Effector CD4-positive, alpha-beta T cell (primary cell): ENCODE measurements around the gene CD2AP.

Experiments used
- DNase-seq: peaks from one replicate; pipeline ENCODE4 v3.0.0-alpha.2; 2020

Gene CD2AP

GRCh38 chr6:47648031-47648430, 170.4 kb downstream of the CD2AP start:
- DNase-seq: no peak

GRCh38 chr6:47650553-47651432, 173.2 kb downstream of the CD2AP start:
- DNase-seq: no peak

- DNase-seq: no peak
Measured at GRCh38 chr6:47651505-47651944, 173.9 kb downstream of the CD2AP start.

- no peak for DNase-seq
Measured at GRCh38 chr6:47653706-47654105, 176.1 kb downstream of the CD2AP start.

- DNase-seq: no peak
Measured at GRCh38 chr6:47654255-47654654, 176.7 kb downstream of the CD2AP start.

- DNase-seq: no peak
Measured at GRCh38 chr6:47655719-47656595, 178.4 kb downstream of the CD2AP start.

- DNase-seq: no peak
Measured at GRCh38 chr6:47661960-47662359, 184.4 kb downstream of the CD2AP start.

GRCh38 chr6:47663462-47664216, 186.1 kb downstream of the CD2AP start:
- DNase-seq: no peak

GRCh38 chr6:47665112-47665511, 187.5 kb downstream of the CD2AP start:
- DNase-seq: no peak

- DNase-seq: no peak
Measured at GRCh38 chr6:47669684-47670513, 192.3 kb downstream of the CD2AP start.

GRCh38 chr6:47670851-47671250, 193.3 kb downstream of the CD2AP start:
- no peak for DNase-seq

- no peak for DNase-seq
Measured at GRCh38 chr6:47671777-47672176, 194.2 kb downstream of the CD2AP start.

GRCh38 chr6:47672816-47673215, 195.2 kb downstream of the CD2AP start:
- no peak for DNase-seq

GRCh38 chr6:47674673-47675072, 197.1 kb downstream of the CD2AP start:
- DNase-seq: no peak
